Keratinocyte (primary cell): ENCODE results near the gene POLR3F. TPM values are rescaled to one million over a fixed set of nuclear protein-coding genes. Genes with fewer than 3 reads are reported as not detected.

Experiments used
- DNase-seq: peaks from one replicate; pipeline ENCODE4 v3.0.0-alpha.2; 2011; ENCODE audit warnings: low read depth, missing footprints, low spot score
- FAIRE-seq: peaks from 2 replicates; lab custom pipeline; 2011; peaks lifted over from hg19 to GRCh38; lab: Jason Lieb, UNC
- H2AFZ ChIP-seq: 2 replicates; pipeline ENCODE4 v1.6.0; 2012; ENCODE audit warnings: low read length, control low read depth, inconsistent platforms; ENCODE audit not compliant: control insufficient read depth
- H3K27ac ChIP-seq: 2 replicates; pipeline ENCODE4 v1.5.1; 2011; ENCODE audit warnings: low read length; ENCODE audit not compliant: control insufficient read depth, insufficient read depth
- H3K27me3 ChIP-seq: 3 replicates; pipeline ENCODE4 v1.6.0; 2011; ENCODE audit warnings: low read length; ENCODE audit not compliant: control insufficient read depth, insufficient read depth; ENCODE audit errors: extremely low read depth
- H3K36me3 ChIP-seq, 2 experiments: 2 replicates in 1 of 2; 3 replicates in 1 of 2; pipeline ENCODE4 v1.5.1; 2011; ENCODE audit warnings: low read length in 2 of 2, mild to moderate bottlenecking in 1 of 2; ENCODE audit not compliant: control insufficient read depth in 2 of 2, insufficient read depth in 2 of 2; ENCODE audit errors: extremely low read depth in 1 of 2
- H3K4me1 ChIP-seq: 3 replicates; pipeline ENCODE4 v1.5.1; 2011; ENCODE audit warnings: low read length; ENCODE audit not compliant: control insufficient read depth, insufficient read depth; ENCODE audit errors: extremely low read depth
- H3K4me2 ChIP-seq: 3 replicates; pipeline ENCODE4 v1.6.0; 2011; ENCODE audit warnings: low read depth, low read length; ENCODE audit not compliant: control insufficient read depth, insufficient read depth; ENCODE audit errors: extremely low read depth
- H3K4me3 ChIP-seq, 3 experiments: fragments of 200-600 bp in 1 of 3; sonication (generic) in 1 of 3; 2 replicates in 2 of 3; 3 replicates in 1 of 3; pipeline ENCODE4 v1.5.1; 2011 to 2016; ENCODE audit warnings: low read length in 3 of 3, mild to moderate bottlenecking in 3 of 3, control low read depth in 2 of 3, inconsistent platforms in 1 of 3, low read depth in 1 of 3, mixed read lengths in 1 of 3, mixed run types in 1 of 3, moderate library complexity in 1 of 3; ENCODE audit not compliant: control insufficient read depth in 2 of 3, insufficient read depth in 2 of 3; ENCODE audit errors: extremely low read depth in 1 of 3
- H3K79me2 ChIP-seq: 2 replicates; pipeline ENCODE4 v1.6.0; 2012; ENCODE audit warnings: low read length; ENCODE audit not compliant: control insufficient read depth, insufficient read depth
- H3K9ac ChIP-seq: 3 replicates; pipeline ENCODE4 v1.6.0; 2011; ENCODE audit warnings: low read length; ENCODE audit not compliant: control insufficient read depth, insufficient read depth; ENCODE audit errors: extremely low read depth
- H3K9me1 ChIP-seq: 3 replicates; pipeline ENCODE4 v1.6.0; 2011; ENCODE audit warnings: low read length; ENCODE audit not compliant: control insufficient read depth, insufficient read depth; ENCODE audit errors: extremely low read depth
- H3K9me3 ChIP-seq: 2 replicates; pipeline ENCODE4 v1.5.1; 2012; ENCODE audit warnings: low read depth, low read length; ENCODE audit not compliant: control insufficient read depth
- H4K20me1 ChIP-seq: 3 replicates; pipeline ENCODE4 v1.6.0; 2011; ENCODE audit warnings: low read length; ENCODE audit not compliant: control insufficient read depth, insufficient read depth; ENCODE audit errors: extremely low read depth
- CTCF ChIP-seq, 3 experiments: IDR thresholded peaks in 1 of 3; conservative IDR thresholded peaks in 1 of 3; optimal IDR thresholded peaks in 1 of 3; 2 replicates in 2 of 3; 3 replicates in 1 of 3; pipeline versions ENCODE3 to v1.5.1; 2011; ENCODE audit warnings: low read length in 3 of 3, mild to moderate bottlenecking in 3 of 3, moderate library complexity in 2 of 3, control low read depth in 1 of 3, inconsistent platforms in 1 of 3; ENCODE audit not compliant: insufficient read depth in 2 of 3; ENCODE audit errors: extremely low read depth in 1 of 3
- EZH2 ChIP-seq: IDR thresholded peaks from one replicate; pipeline ENCODE4 v1.6.1; 2012; ENCODE audit warnings: inconsistent platforms, mild to moderate bottlenecking, low read length, moderate library complexity
- dilution Hi-C: fragments of 300-500 bp; cut with MboI; formaldehyde crosslinking; loops from one replicate; pipeline ENCODE4 v1.7.0; 2020; ENCODE audit warnings: low sequenced_read_pairs; ENCODE audit not compliant: extremely low pct_ligation_motif_present
- polyA plus RNA-seq, 5 experiments: library from polyadenylated mRNA; depleted of rRNA in 3 of 5; stranded (reverse) in 3 of 5; stranded (forward) in 1 of 5; unstranded in 1 of 5; fragments of >200 nt; gene quantifications; 1 replicate in 1 of 5; 2 replicates in 3 of 5; 3 replicates in 1 of 5; pipeline versions ENCODE4 v1.2.1 to v1.2.3, GENCODE V29; 2011 to 2012; ENCODE audit warnings: missing spikeins in 2 of 5, low read depth in 1 of 5, low replicate concordance in 1 of 5

POLR3F gene
- polyA plus RNA-seq, 1 donor (not counting 4 experiments of a cell fraction or from before 2014, with no cell fraction given) = 12.2 TPM

- DNase-seq = no peak
- H3K9me3 ChIP-seq = no peaks in the 10 kb centered on the region
- H3K36me3 ChIP-seq = peaks cover 41 to 70% of the 10 kb centered on the region in 2 experiments
- no peaks in the 10 kb centered on the region for H3K27me3 ChIP-seq
- FAIRE-seq = peak; percentile 77
- H3K4me3 ChIP-seq = no peak overlapping the region
- no peak overlapping the region for H2AFZ ChIP-seq
- peaks cover 1% of the 10 kb centered on the region for H3K79me2 ChIP-seq
- TF ChIP-seq EZH2 (no peak), CTCF (optimal IDR thresholded peaks at IDR 0.05 in 1 of 3, IDR thresholded peaks at IDR 0.05 in 1 of 3, conservative IDR thresholded peaks at IDR 0.05 in 1 of 3; ENCODE audit: extremely low read depth in 1 of 3, insufficient read depth in 2 of 3, low read length in 3 of 3) (no peak)
- H3K4me2 ChIP-seq = no peak overlapping the region
- no peak overlapping the region for H3K9ac ChIP-seq
- H4K20me1 ChIP-seq = no peaks in the 10 kb centered on the region
- no peaks in the 10 kb centered on the region for H3K9me1 ChIP-seq
- dilution Hi-C loops = no loop called here
- peaks cover 23% of the 10 kb centered on the region for H3K4me1 ChIP-seq
- peak overlapping the region; percentile 44 for H3K27ac ChIP-seq
Measured at GRCh38 chr20:18527836-18528235, 60.6 kb downstream of the POLR3F start.

GRCh38 chr20:18529041-18529440 is 61.9 kb downstream of the POLR3F start:
- Histone ChIP-seq H3K9me1 (no peaks in the 10 kb centered on the region), H3K27ac (no peak overlapping the region), H3K27me3 (no peaks in the 10 kb centered on the region), H3K4me2 (no peak overlapping the region), H3K36me3 (peaks cover 47 to 76% of the 10 kb centered on the region in 2 experiments), H3K9ac (no peak overlapping the region), H3K9me3 (no peaks in the 10 kb centered on the region), H2AFZ (no peak overlapping the region), H4K20me1 (no peaks in the 10 kb centered on the region), H3K79me2 (peaks cover 1% of the 10 kb centered on the region), H3K4me3 (no peak overlapping the region), H3K4me1 (peaks cover 20% of the 10 kb centered on the region)
- dilution Hi-C loops = no loop called here
- TF ChIP-seq EZH2 = no peak
- TF ChIP-seq CTCF (optimal IDR thresholded peaks at IDR 0.05 in 1 of 3, IDR thresholded peaks at IDR 0.05 in 1 of 3, conservative IDR thresholded peaks at IDR 0.05 in 1 of 3; ENCODE audit: extremely low read depth in 1 of 3, insufficient read depth in 2 of 3, low read length in 3 of 3) = no peak
- FAIRE-seq = no peak
- DNase-seq = no peak
